GM12872 (cell line): ENCODE measurements around the gene NRP2.

Source experiments
- TF ChIP-seq, protein P1 (sequence below): IDR thresholded peaks from 3 replicates; pipeline ENCODE4 v1.5.1; 2011; ENCODE audit warnings: low read depth, mild to moderate bottlenecking, low read length, moderate library complexity; ENCODE audit not compliant: insufficient read depth

Gene NRP2

DNA sequence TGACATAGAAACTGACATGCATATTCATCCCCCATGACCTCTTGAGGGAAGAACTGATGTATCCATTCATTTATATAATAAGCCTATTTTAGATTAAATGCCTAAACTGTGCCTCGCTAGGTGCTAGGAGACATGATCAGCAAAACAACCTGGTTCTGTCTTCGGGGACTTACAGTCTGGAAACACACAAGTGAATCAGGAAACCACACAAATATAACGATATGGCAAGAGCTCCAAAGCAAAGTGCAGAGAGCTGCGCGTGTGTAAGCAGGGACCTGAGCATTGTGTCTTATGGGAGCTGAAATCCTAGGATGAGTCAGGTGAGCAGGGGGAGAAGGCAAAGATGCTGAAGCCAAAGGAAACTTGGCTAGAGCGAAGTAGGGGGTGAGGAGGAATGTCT is 120.6 kb downstream of the NRP2 start:
- TF ChIP-seq, protein P1, sequence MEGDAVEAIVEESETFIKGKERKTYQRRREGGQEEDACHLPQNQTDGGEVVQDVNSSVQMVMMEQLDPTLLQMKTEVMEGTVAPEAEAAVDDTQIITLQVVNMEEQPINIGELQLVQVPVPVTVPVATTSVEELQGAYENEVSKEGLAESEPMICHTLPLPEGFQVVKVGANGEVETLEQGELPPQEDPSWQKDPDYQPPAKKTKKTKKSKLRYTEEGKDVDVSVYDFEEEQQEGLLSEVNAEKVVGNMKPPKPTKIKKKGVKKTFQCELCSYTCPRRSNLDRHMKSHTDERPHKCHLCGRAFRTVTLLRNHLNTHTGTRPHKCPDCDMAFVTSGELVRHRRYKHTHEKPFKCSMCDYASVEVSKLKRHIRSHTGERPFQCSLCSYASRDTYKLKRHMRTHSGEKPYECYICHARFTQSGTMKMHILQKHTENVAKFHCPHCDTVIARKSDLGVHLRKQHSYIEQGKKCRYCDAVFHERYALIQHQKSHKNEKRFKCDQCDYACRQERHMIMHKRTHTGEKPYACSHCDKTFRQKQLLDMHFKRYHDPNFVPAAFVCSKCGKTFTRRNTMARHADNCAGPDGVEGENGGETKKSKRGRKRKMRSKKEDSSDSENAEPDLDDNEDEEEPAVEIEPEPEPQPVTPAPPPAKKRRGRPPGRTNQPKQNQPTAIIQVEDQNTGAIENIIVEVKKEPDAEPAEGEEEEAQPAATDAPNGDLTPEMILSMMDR = no peak

DNA sequence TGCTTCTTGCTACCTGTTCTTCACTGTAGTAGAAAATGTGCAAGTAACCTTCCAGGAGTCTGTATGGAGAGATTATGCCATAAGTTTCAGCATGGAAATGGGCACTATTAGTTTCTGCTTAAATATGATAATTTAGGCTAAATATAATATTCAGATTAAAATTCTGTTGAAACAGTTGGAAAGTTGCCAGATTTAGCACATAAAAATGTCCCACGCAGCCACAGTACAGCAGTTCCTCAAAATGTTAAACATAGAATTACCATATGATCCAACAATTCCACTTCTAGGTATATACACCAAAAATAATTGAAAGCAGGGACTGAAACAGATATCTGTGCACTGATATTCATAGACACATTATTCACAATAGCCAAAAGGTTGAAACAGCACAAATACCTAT is 121.2 kb downstream of the NRP2 start:
- TF ChIP-seq, protein P1 = no peak

GRCh38 chr2:205805136-205805535 is 122.8 kb downstream of the NRP2 start:
- TF ChIP-seq, protein P1 = no peak

DNA sequence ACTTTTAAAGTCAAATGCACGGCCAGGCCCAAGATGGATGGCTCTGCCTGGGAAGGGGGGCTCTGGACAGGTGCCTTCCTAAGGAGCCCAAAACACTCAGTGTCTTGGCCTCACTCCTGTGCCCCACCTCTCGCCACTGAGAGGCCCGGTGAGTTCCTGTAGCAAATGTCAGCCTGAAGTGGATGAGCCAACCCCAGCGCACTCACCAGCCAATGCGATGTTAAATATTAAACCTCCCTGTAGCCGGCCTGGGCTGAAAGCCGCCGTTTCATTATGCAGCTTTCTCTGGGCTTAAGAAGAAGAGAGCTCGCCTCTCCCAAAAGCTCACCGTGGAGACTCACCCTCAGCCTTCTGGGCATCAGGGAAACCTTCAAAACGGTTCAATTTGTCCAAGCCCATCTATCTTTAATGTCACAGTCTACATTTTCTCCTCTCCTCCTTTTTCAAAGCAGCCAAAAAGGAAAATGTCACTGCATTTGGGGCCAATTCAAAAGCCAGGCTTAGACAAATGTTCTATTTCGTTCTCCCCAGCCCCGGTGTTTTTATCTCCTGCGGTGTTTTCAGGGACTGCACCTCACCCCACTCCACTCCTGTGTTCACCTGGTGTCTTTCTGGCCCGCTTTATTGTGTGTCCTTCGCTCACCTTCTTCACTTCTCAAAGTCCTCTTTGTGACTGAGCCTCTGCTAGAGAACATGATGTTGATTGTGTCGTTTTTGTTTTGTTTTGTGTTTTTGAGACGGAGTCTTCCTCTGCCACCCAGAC is 124.0 kb downstream of the NRP2 start:
- TF ChIP-seq, protein P1 = no peak

DNA sequence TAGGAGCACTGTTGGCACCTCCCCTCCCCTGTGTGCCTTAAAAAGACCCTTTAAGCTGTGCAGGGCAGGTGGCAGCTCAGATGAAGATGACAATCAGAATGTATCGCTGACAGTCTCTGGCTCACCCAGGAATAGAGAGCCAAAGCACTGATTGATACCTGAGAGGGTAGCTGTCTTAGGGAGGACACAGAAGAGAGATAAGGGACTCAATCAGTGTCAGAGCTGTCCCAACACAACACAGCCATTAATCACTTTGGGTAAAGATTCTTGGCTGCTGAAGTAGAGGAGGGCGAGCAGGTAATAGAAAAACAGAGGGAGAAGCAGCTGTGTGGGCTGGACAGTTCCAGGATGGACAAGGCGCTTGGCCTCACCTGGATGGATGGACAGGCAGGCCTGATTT is 124.9 kb downstream of the NRP2 start:
- TF ChIP-seq, protein P1 = no peak

DNA sequence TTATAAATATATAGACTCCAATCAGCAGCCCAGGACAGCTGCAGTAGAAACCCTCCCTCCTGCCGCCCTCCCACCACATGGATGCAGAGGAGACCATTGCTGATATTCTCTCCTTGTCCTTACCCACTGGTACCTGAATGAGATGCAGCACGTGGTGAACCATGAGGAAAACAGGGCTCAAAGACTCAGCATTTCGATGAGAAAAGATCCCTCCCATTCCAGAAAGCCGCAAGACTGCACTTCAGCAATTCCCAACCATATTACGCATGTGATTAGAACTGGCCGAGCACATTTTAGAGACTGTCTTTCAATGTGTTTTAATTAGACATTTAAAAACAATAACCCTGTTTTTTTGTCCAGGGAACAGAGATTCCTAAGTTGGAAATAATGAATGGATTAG is 125.5 kb downstream of the NRP2 start:
- TF ChIP-seq, protein P1 = no peak

DNA sequence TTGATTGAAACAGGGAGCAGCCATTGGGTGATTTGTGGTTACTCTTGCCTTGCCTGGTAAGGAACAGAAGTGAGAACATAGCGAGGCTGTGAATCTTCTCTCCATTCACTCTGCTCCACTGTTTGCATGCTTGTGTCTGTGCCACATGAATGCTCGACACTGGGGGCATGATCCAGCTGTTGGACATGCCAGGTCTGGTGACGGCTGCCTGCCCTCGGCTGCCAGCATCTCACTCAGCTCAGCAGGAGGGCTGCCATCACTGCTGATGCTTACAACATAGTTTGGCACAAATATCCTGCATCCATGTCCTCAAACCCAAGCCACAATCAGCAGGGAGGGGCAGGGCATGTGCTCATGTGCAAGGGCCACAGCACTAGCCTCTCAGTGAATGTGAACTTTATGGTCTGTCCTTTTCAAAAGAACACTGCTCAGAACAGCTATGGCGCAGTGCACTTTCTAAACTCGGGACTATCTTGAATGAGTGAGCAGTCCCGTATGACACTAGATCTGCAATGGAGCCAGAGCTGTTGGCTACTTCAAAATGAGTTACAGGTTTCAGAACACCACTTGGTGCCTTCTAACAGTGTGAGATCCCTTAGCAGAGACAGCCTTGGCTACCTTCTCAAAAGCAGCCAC is 126.3 kb downstream of the NRP2 start:
- TF ChIP-seq, protein P1 = no peak
